Hippocampal formation (tissue), 2 donors: ENCODE results near the gene DNPEP.
A peak's percentile ranks its signal among the peaks of the same experiment; 100 is the strongest.
"Not testable (repeated sequence)": the region's sequence is repeated elsewhere in the genome, so short reads cannot be mapped to it uniquely, and the experiment has no call there.

Experiments
- DNase-seq, 2 donors: peaks; one replicate each; lab custom pipeline; 2025; lab: John Stamatoyannopoulos, UW

DNPEP gene

DNA sequence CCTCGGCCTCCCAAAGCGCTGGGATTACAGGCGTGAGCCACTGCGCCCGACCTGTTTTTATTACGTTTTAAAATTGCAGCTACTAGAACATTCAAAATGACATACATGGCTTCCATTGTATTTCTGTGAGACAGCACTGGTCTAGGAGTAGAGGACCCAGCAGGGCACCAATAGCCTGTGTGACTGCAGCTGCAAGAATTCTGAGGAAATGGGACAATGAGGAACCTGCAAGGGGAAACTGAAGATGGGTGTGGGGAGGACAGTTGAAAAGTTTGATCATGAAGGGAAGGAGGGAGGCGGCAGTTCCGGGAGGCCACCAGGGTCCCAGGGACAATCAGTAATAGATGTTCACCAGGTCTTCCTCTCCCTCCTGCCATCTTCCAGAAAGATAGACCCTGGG, 13.9 kb upstream of the DNPEP start:
- no peak for DNase-seq

GRCh38 chr2:219400562-219400961, 12.8 kb upstream of the DNPEP start:
- no peak for DNase-seq

- no peak for DNase-seq
Measured at GRCh38 chr2:219399716-219400478, 12.2 kb upstream of the DNPEP start.

GRCh38 chr2:219398721-219399363, 11.1 kb upstream of the DNPEP start:
- DNase-seq: no peak

DNA sequence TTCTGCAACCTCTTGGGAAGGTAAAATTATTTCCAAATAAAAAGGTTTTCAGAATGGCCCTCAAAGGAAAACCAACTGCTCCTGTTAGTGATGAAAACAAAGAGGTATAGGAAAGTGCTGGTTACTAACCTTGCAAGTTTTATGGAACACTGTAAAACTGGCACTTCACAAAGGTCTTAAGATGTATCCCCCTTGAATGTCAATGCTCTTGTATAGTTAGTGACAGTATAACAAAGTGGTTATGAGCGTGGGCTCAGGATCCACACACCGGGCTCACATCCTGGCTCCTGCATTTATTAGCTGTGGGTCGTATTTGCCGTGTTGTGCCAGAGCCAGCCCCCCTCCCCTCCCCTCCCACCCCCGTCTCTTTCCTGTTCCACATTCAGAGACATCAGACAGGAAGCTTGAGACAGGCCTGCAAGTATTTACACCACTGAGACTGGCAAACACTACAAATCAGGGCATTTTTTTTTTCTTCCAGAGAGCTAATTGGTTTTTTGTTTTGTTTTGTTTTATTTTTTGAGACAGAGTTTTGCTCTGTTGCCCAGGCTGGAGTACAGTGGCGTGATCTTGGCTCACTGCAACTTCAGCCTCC, 9.2 kb upstream of the DNPEP start:
- DNase-seq: no peak

GRCh38 chr2:219395609-219396008, 7.9 kb upstream of the DNPEP start:
- DNase-seq: no peak

GRCh38 chr2:219395056-219395455, 7.3 kb upstream of the DNPEP start:
- not testable (repeated sequence) for DNase-seq

GRCh38 chr2:219392754-219393153, 5.0 kb upstream of the DNPEP start:
- no peak for DNase-seq

DNA sequence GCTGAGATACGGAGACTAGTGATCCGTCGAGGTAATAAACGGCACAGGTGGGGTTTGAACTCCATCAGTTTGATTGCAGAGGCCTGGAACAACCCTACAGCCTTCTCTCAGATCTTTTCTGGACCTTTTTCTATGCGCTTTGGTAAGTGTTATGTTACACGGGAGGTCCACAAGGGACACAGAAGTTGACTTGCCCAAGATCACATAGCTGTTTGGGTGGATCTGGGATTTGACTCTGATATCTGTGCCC, 1.1 kb upstream of the DNPEP start:
- DNase-seq: no peak

- peak; percentile 97 to 100 for DNase-seq
Measured at GRCh38 chr2:219388121-219388906, 602 bp upstream of the DNPEP start.

DNA sequence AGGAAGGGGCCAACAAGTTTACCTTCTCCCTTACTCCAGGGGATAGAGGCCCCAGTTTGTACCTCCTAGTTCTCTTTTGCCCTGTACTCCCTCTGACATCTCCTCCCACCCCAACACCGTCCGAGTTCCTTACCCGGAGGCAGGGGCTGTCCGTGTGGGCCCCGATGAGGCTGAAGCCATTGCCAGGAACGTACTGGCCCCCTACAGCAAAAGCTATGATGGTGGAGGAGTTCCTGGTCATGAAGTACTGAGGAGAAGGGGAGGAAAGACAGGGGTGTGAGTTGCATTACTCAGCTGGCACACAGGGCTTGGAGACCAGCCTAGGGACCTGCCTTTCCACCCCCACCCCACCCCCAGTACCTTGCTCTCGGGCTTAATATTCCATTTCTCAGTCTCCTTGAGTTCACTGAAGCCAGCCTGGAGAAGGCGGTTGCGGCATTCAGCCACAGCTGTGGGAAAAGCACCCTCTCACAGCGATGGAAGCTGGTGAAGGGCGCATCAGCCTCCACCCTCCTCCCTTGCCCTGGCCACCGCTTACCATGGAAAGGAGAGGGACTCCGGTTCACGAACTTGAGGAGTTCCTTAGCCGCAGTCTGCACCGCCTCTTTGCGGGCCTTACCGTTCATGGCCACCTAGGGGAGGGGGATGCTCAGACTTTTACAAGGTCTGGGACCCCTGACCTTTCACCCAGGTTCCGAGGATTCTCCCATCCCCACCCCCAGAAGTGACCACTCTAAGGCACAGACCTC, 1.0 kb downstream of the DNPEP start:
- DNase-seq: no peak

- no peak for DNase-seq
Measured at GRCh38 chr2:219385958-219386520, 1.7 kb downstream of the DNPEP start.

- no peak for DNase-seq
Measured at GRCh38 chr2:219384859-219385258, 2.9 kb downstream of the DNPEP start.

- no peak for DNase-seq
Measured at GRCh38 chr2:219384083-219384713, 3.5 kb downstream of the DNPEP start.

GRCh38 chr2:219381448-219381847, 6.3 kb downstream of the DNPEP start:
- no peak for DNase-seq

DNA sequence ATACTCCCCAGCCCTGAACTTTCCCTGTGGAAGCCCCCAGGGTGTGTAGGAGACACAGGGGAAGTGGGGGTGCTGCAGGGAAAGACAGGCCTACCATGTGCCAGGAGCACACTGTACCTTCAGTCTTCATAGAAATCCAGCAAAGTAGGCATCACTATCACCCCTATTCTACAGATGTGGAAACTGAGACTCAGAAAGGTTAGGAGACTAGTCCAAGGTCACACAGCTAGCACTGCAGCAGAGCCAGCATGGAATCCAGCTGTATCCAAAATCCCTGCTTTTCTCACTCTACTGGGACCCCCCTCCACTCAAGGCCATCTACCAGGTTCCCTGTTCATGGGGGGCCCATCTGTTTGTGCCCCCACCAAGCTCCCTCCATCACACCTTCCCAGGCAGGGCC, 6.8 kb downstream of the DNPEP start:
- DNase-seq: no peak

DNA sequence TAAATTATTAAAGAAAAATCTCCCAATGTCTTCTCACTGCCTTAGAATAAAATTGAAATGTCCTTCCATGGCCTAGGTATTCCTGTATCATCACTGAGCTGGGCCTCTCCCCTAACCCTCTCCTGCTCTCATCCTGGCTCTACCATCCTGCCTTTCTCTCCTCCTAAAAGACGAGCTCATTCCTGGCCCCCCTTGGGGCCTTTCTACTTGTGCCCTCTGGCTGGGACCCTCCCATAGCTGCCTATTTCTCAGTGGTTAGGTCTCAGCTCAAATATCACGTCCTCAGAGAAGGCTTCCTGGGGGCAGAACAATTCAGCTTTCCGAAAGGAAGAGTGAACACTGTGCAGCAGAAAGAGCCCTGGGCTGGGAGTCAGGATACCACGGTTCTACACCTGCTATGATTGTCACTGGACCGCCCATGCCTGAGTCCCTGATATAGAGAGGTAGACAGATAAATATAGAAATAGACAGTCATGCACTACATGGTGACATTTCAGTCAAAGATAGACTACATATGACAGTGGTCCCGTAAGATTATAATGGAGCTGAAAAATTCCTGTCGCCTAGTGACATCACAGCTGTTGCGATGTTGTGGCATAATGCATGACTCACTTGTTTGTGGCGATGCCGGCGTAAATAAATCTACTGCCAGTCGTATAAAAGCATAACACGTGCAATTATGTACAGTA, 9.4 kb downstream of the DNPEP start:
- DNase-seq: no peak

DNA sequence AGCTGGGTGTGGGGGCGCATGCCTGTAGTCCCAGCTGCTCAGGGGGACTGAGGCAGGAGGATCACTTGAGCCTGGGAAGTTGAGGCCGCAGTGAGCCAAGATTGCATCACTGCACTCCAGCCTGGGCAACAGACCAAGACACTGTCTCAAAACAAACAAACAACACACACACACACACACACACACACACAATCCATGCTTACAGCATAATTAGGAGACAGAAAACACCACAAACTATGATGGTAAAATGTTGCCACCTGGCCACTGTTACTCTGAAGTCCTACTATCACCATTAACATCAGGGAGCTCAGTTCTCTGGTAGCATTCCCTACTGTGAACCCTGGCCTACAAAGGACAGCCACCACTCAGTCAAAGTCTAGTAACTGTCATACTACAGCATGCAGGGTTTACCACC, 18.3 kb downstream of the DNPEP start:
- no peak for DNase-seq

GRCh38 chr2:219368690-219369191, 19.0 kb downstream of the DNPEP start:
- DNase-seq: no peak

GRCh38 chr2:219362524-219363164, 25.1 kb downstream of the DNPEP start:
- DNase-seq: no peak
